ENCODE results near the gene NFX1. TPM values are rescaled to one million over a fixed set of nuclear protein-coding genes. Genes with fewer than 3 reads are reported as not detected.

Gene NFX1
- polyA plus RNA-seq, 1 donor (not counting 4 experiments of a cell fraction or from before 2014, with no cell fraction given), result 28.1 TPM

DNA sequence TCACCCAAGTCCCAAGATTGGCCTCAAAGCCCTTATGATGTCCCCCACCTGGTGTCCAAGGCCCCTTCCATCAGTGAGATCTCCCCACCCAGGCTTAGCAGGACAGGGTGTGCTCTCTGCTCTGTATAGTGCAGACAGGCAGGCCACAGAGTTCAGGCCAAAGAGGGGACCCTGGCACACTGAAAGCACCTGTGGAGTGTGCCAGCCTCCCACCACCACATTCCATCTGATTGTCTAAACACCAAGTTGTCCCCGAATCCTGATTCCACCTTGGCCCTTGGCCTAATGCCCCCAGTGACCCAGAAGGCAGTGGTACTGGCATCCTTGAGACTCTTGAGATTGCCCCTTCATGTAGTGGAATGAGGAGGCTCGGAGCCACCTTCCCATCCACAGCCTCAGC, 45.0 kb upstream of the NFX1 start:
- Histone ChIP-seq H3K27me3 (ENCODE audit: control insufficient read depth, extremely low read depth, insufficient read depth, low read length) (no peaks in the 10 kb centered on the region), H3K4me3 (ENCODE audit: control insufficient read depth in 2 of 3, extremely low read depth in 1 of 3, insufficient read depth in 2 of 3, low read depth in 1 of 3, low read length in 3 of 3) (no peak overlapping the region), H3K4me1 (ENCODE audit: control insufficient read depth, extremely low read depth, insufficient read depth, low read length) (peaks cover 4% of the 10 kb centered on the region), H3K36me3 (ENCODE audit: control insufficient read depth in 2 of 2, extremely low read depth in 1 of 2, insufficient read depth in 2 of 2, low read length in 2 of 2) (peaks cover 2 to 6% of the 10 kb centered on the region in 2 experiments), H3K9me1 (ENCODE audit: control insufficient read depth, extremely low read depth, insufficient read depth, low read length) (no peaks in the 10 kb centered on the region), H3K4me2 (ENCODE audit: control insufficient read depth, extremely low read depth, insufficient read depth, low read depth, low read length) (no peak overlapping the region), H4K20me1 (ENCODE audit: control insufficient read depth, extremely low read depth, insufficient read depth, low read length) (no peaks in the 10 kb centered on the region), H3K27ac (ENCODE audit: control insufficient read depth, insufficient read depth, low read length) (no peak overlapping the region), H3K79me2 (ENCODE audit: control insufficient read depth, insufficient read depth, low read length) (no peaks in the 10 kb centered on the region), H2AFZ (ENCODE audit: control insufficient read depth, low read length) (no peak overlapping the region), H3K9ac (ENCODE audit: control insufficient read depth, extremely low read depth, insufficient read depth, low read length) (no peak overlapping the region), H3K9me3 (ENCODE audit: control insufficient read depth, low read depth, low read length) (no peaks in the 10 kb centered on the region)
- FAIRE-seq (no peak), DNase-seq (ENCODE audit: low read depth, low spot score) (no peak)
- TF ChIP-seq EZH2 (IDR thresholded peaks at IDR 0.05; ENCODE audit: low read length), result no peak
- no peak for TF ChIP-seq CTCF (optimal IDR thresholded peaks at IDR 0.05 in 1 of 3, IDR thresholded peaks at IDR 0.05 in 1 of 3, conservative IDR thresholded peaks at IDR 0.05 in 1 of 3; ENCODE audit: extremely low read depth in 1 of 3, insufficient read depth in 2 of 3, low read length in 3 of 3)
- dilution Hi-C loops (cut with MboI; ENCODE audit: extremely low pct_ligation_motif_present, low sequenced_read_pairs), result no loop called here

DNA sequence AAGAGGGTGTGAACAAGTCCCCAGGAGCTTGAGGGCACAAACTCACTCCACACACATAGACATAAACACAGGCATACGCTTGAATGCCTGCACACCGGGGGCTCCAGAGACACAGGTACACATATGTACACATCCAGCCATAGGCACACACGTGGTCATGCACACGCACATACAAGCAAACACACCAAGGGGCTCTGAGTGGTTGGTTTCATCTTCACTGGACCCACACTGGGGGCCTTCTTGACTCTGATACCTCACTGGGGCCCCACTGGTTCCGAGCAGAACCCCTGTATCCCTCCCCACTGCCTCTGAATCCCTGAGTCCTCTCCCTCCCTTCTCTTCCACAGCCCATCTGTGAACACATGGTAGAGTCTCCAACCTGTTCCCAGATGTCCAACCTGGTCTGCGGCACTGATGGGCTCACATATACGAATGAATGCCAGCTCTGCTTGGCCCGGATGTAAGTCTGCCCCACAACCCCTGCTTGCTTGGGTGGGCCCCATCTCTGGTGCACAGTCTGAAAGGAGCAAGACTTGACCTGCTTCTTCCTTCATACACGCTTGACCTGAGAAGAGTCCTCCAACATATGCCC, 44.0 kb upstream of the NFX1 start:
- H3K27me3 ChIP-seq (ENCODE audit: control insufficient read depth, extremely low read depth, insufficient read depth, low read length), result no peaks in the 10 kb centered on the region
- no peak overlapping the region for H2AFZ ChIP-seq (ENCODE audit: control insufficient read depth, low read length)
- H3K9ac ChIP-seq (ENCODE audit: control insufficient read depth, extremely low read depth, insufficient read depth, low read length), result no peak overlapping the region
- H3K4me1 ChIP-seq (ENCODE audit: control insufficient read depth, extremely low read depth, insufficient read depth, low read length), result peaks cover 9% of the 10 kb centered on the region
- no peaks in the 10 kb centered on the region for H4K20me1 ChIP-seq (ENCODE audit: control insufficient read depth, extremely low read depth, insufficient read depth, low read length)
- no peaks in the 10 kb centered on the region for H3K9me3 ChIP-seq (ENCODE audit: control insufficient read depth, low read depth, low read length)
- TF ChIP-seq EZH2 (IDR thresholded peaks at IDR 0.05; ENCODE audit: low read length) (no peak), CTCF (optimal IDR thresholded peaks at IDR 0.05 in 1 of 3, IDR thresholded peaks at IDR 0.05 in 1 of 3, conservative IDR thresholded peaks at IDR 0.05 in 1 of 3; ENCODE audit: extremely low read depth in 1 of 3, insufficient read depth in 2 of 3, low read length in 3 of 3) (no peak)
- H3K36me3 ChIP-seq (ENCODE audit: control insufficient read depth in 2 of 2, extremely low read depth in 1 of 2, insufficient read depth in 2 of 2, low read length in 2 of 2), result peaks cover 2 to 6% of the 10 kb centered on the region in 2 experiments
- no peak overlapping the region for H3K27ac ChIP-seq (ENCODE audit: control insufficient read depth, insufficient read depth, low read length)
- no peak overlapping the region for H3K4me3 ChIP-seq (ENCODE audit: control insufficient read depth in 2 of 3, extremely low read depth in 1 of 3, insufficient read depth in 2 of 3, low read depth in 1 of 3, low read length in 3 of 3)
- DNase-seq (ENCODE audit: low read depth, low spot score), result no peak
- no peak overlapping the region for H3K4me2 ChIP-seq (ENCODE audit: control insufficient read depth, extremely low read depth, insufficient read depth, low read depth, low read length)
- no peaks in the 10 kb centered on the region for H3K9me1 ChIP-seq (ENCODE audit: control insufficient read depth, extremely low read depth, insufficient read depth, low read length)
- dilution Hi-C loops (cut with MboI; ENCODE audit: extremely low pct_ligation_motif_present, low sequenced_read_pairs), result no loop called here
- no peaks in the 10 kb centered on the region for H3K79me2 ChIP-seq (ENCODE audit: control insufficient read depth, insufficient read depth, low read length)
- no peak for FAIRE-seq

All from keratinocyte (primary cell).